Activated CD4-positive, CD25-positive, alpha-beta regulatory T cell treated with anti-CD3 and anti-CD28 coated beads, Interleukin-2, amount 50 U/mL, for 16 hours (primary cell): ENCODE results near the gene TSSK6.
A peak's percentile ranks its signal among the peaks of the same experiment; 100 is the strongest.

Experiments
- DNase-seq: peaks from one replicate; pipeline ENCODE4 v3.0.0-alpha.2; 2020; ENCODE audit warnings: low read depth, low spot score

TSSK6 gene

GRCh38 chr19:19544954-19545591, 29.7 kb upstream of the TSSK6 start:
- no peak for DNase-seq

GRCh38 chr19:19544257-19544953, 29.1 kb upstream of the TSSK6 start:
- DNase-seq, result no peak

GRCh38 chr19:19543640-19544039, 28.3 kb upstream of the TSSK6 start:
- no peak for DNase-seq

DNA sequence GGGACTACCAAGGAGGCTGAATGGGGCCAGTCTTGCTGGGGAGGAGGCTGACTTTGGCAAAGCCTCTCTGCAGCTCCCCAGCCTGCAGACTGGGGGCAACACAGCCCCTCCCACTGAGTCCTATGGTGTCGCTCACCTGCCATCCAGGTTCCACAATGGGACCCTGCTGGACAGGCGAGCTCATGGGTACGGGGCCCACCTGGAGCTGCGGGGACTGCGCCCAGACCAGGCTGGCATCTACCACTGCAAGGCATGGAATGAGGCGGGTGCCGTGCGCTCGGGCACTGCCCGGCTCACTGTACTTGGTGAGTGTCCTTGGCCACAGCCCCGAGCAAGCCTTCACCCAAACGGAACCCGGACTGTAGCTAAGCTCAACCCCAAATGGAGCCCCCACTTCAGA, 27.8 kb upstream of the TSSK6 start:
- DNase-seq, result no peak

DNA sequence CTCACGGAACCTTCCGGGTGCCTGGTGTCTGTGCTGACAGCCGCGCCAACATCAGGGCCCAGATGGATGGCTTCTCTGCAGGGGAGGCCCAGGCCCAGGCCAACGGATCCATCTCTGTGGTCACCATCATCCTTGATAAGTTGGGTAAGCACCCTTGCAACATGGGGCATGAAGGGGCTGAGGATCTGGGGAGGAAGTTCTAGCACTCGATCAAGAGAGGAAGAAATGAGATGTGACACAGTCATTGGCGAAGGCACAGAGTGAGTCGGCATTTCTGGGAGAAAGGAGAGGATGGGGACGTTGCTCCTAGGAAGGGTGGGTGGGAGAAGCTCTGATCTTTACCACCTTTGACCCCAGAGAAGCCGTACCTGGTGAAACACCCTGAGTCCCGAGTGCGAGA, 27.2 kb upstream of the TSSK6 start:
- DNase-seq, result no peak

GRCh38 chr19:19541616-19542015, 26.3 kb upstream of the TSSK6 start:
- no peak for DNase-seq

GRCh38 chr19:19540715-19541515, 25.6 kb upstream of the TSSK6 start:
- DNase-seq, result peak; percentile 38

DNA sequence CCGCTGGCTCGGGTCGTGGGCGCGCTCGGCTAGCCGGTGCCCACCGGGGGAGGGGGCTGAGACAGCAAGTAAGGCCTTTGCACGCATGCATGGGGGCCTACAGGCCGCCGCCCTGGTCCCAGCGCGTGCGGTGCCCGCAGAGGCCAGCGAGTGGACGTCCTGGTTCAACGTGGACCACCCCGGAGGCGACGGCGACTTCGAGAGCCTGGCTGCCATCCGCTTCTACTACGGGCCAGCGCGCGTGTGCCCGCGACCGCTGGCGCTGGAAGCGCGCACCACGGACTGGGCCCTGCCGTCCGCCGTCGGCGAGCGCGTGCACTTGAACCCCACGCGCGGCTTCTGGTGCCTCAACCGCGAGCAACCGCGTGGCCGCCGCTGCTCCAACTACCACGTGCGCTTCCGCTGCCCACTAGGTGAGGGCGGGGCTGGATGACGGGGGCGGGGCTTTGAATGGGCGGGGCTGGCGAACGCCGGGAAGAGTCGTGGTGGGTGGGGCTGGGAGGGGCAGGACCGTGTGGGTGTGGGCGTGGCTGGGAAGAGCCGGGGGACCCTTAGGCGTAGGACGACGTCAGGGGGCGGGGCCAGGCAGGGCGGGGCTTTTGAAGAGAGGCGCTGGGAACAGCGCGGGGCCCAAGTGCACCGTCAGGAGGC, 24.8 kb upstream of the TSSK6 start:
- DNase-seq, result peak; percentile 26

GRCh38 chr19:19539698-19540063, 24.3 kb upstream of the TSSK6 start:
- no peak for DNase-seq

DNA sequence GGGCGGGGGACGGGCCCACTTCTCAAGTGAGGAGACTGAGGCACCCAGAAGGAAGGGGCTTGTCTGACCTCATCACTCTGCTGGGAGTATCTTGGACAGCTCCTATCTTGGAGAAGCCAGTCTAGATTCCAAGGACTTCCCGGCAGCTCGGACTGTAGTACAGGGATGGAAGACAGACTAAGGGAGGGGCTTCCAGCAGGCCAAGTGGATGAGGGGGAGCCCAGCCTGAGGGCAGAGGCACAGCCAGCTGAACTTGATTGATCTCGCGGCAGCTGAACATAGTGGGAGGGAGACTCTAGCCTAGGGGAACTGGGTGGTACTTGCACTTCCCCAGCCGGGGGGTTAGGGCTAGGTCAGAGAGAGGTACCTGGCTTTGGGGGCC, 23.4 kb upstream of the TSSK6 start:
- no peak for DNase-seq

DNA sequence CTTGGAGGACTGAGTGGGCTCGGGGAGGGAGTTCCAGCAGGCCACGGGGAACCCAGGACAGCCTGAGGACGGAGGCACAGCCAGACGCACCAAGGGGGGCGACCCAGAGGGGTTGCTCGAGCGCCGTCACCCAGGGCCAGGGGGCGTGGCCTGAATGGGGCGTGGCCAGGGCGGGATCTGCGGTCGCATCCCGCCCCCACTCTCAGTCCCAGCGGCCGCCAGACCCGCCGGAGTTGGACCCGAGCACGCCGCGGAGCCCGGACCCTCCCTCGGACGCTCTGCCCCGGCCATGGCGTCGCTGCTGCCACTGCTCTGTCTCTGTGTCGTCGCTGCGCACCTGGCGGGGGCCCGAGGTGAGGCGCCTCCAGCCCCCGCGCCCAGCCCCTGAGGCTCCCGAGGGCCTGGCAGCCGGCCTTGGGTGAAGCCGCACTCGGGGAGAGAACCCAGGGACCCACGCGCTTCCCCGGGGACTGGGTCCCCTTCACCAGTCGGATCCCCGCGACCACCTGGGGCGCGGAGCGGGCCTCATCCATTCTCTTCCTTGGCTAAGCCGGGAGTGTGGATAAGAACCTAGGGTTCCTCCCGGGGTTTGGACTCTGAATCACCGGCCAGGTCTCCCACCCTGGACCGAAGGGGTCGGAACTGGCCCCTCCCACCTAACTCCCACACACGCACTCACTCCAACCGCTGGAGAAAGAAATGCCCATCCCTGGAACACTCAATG, 22.9 kb upstream of the TSSK6 start, which contains the start of gene CILP2:
Gene CILP2 (plus strand): TSS at position 205 of the 724 bp plus-strand sequence. CDS start 85 bp downstream, at position 290.
- DNase-seq, result no peak

DNA sequence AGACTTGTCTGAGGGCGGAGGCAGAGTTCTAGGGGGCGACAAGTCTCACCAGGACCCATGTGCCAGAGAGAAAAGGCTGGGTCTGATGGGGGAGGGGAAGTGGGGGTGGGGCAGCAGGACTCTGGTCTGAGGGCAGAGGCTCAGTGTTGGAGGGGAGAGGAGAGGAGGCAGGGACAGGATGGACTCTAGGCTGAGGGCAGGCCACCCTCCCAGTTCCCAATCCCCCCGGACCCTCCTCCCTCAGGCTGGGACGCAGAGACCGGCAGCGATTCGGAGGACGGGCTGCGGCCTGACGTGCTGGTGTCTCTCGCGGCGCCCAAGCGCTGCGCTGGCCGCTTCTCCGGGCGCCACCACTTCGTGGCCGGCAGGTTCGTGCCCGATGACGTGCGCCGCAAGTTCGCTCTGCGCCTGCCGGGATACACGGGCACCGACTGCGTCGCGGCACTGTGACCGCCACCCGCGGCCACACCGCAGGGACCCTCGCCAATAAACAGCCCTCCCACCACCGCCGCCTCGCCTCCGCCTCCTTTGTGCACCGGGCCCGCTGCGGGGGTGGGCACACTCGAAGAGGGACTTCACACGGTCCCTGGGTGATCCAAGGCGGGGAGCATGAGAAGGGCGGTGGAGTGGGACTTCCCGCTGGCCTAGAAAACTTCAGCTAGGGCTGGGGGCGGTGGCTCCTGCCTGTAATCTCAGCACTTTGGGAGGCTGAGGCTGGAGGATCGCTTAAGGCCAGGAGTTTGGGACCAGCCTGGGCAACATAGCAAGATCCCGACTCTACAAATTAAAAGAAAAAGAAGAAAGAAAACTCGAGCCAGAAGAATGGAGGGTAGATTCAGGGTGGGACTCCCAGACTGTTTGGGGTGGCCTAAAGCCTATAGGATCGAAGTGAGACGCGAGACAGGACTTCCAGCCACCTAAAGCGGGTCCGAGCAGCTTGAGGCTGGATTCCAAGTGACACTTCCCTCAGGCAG, 22.0 kb upstream of the TSSK6 start:
- DNase-seq, result no peak

GRCh38 chr19:19535311-19536191, 20.2 kb upstream of the TSSK6 start:
- no peak for DNase-seq

- no peak for DNase-seq
These were observed 19.4 kb upstream of the TSSK6 start for GRCh38 chr19:19534556-19535265.

GRCh38 chr19:19533841-19534240, 18.5 kb upstream of the TSSK6 start:
- no peak for DNase-seq

DNA sequence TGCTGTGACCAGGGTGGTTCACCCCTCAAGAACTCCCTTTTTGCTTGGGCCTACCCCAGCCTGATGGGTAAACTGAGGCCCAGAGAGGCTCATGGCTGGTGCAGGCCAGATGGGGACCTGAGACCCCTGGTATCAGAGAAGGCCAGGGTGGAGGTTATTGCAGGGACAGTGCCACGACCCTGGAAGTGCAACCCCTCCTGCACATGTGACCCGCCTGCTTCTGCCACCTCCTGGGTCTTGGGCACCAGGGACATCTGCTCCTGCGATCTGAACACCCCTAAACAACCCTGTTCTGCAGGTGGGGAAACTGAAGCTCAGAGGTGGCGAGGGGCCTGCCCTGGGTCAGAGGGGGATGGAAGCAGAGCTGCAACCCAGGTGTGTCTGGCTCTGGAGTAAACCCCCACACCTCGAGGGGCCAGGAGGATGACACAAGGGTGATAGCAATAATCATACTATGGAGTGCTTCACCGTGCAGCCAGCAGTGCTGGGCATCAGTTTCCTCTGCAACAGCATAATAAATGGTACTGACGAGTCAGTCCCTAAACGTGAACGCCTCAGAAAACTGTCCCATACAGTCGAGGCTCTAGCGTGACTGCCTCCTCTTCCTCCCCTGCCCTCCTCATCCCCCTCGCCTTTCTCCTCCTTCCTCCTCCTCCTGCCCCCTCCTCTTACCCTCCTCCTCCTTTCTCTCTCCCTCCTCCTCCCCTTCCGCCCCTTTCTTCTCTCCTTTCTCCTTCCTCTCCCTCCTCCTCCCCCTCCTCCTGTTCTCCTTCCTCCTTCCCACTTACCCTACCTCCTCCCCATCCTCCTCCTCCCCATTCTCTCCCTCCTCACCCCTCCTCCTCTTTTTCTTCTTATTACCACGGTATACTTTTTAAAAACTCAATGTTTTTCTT, 17.7 kb upstream of the TSSK6 start:
- DNase-seq, result no peak

DNA sequence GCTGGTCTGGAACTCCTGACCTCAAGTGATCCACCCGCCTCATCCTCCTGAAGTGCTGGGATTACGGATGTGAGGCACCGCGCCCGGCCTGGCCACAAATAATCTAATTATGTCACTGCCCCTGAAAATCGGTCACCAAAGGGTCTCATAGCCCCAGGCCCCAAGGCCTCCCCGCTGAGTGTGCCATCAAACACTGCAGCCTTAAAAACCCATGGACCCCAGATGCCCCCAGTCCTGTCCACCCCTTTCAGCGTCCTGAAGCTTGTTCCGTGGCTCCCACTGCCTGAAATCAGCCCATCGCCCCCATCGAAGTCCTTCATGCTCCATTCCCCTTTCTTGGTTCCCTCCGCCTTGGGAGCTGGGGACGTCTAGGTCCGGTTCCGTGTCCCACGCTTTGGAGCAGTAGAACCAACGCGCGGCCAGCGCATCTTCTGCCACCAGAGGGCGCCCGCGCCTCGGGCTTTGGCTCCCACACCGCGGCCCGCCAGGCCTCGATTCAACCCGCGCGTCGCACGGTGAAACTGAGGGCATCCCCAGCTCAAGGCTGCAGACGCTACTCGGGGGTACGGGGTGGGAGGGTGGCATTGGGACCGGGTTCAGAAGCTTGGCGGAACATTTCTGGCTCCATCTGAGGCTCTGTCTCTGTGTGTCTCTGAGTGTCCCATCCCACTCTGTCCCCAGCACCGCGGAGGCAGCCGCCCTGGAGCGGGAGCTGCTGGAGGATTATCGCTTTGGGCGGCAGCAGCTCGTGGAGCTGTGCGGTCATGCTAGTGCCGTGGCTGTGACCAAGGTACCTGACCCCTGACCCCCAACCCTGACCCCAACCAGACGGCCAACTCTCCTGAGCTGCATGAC, 16.8 kb upstream of the TSSK6 start:
- DNase-seq, result peak; percentile 76
